ENCODE data around the gene IFT122. TPM values are rescaled to one million over a fixed set of nuclear protein-coding genes. Genes with fewer than 3 reads are reported as not detected.

Gene IFT122
- total and polyA plus RNA-seq, 10 donors: 5.2 to 31.3 (median 18.1) TPM

GRCh38 chr3:129402616-129403015, 37.4 kb upstream of the IFT122 start:
- no peak for TF ChIP-seq CTCF (IDR thresholded peaks at IDR 0.05 in 8 of 11, conservative IDR thresholded peaks at IDR 0.05 in 3 of 11)
- no peak for TF ChIP-seq POLR2A (IDR thresholded peaks at IDR 0.05)
- TF ChIP-seq POLR2AphosphoS5 (IDR thresholded peaks at IDR 0.05): no peak
- Histone ChIP-seq H3K36me3 (no peaks in the 10 kb centered on the region), H3K4me3 (no peak overlapping the region), H3K27me3 (replicated peaks in 1 of 7) (no peaks in the 10 kb centered on the region), H3K4me1 (peaks cover 11 to 24% (median 19%) of the 10 kb centered on the region in 6 donors), H3K27ac (no peak overlapping the region), H3K9me3 (no peaks in the 10 kb centered on the region)
- DNase-seq: no peak
- WGBS, 5 donors: 93 to 97% (median 94%) methylated on average over 4 of the region's 4 CpGs
- intact Hi-C loops (cut with DNase I; ENCODE audit: low total_unique reads): no loop called here

GRCh38 chr3:129403450-129403849, 36.6 kb upstream of the IFT122 start:
- Histone ChIP-seq H3K4me3 (no peak overlapping the region), H3K27me3 (replicated peaks in 1 of 7) (no peaks in the 10 kb centered on the region), H3K9me3 (no peaks in the 10 kb centered on the region), H3K36me3 (no peaks in the 10 kb centered on the region), H3K4me1 (peaks cover 2 to 15% (median 10%) of the 10 kb centered on the region in 6 donors), H3K27ac (no peak overlapping the region)
- no peak for TF ChIP-seq POLR2AphosphoS5 (IDR thresholded peaks at IDR 0.05)
- no peak for TF ChIP-seq CTCF (IDR thresholded peaks at IDR 0.05 in 8 of 11, conservative IDR thresholded peaks at IDR 0.05 in 3 of 11)
- TF ChIP-seq POLR2A (IDR thresholded peaks at IDR 0.05): no peak
- WGBS, 5 donors: 85 to 95% (median 87%) methylated on average over 2 to 7 of the region's 7 CpGs
- no peak for DNase-seq
- intact Hi-C loops (cut with DNase I; ENCODE audit: low total_unique reads): no loop called here

- WGBS, 5 donors: 81 to 91% (median 88%) methylated on average over 8 of the region's 8 CpGs
- no peak for TF ChIP-seq POLR2A (IDR thresholded peaks at IDR 0.05)
- TF ChIP-seq CTCF (IDR thresholded peaks at IDR 0.05 in 8 of 11, conservative IDR thresholded peaks at IDR 0.05 in 3 of 11): no peak
- no peak for TF ChIP-seq POLR2AphosphoS5 (IDR thresholded peaks at IDR 0.05)
- no peaks in the 10 kb centered on the region for H3K36me3 ChIP-seq
- peaks cover 0 to 11% (median 7%) of the 10 kb centered on the region in 6 donors for H3K4me1 ChIP-seq
- H3K4me3 ChIP-seq: no peak overlapping the region
- intact Hi-C loops (cut with DNase I; ENCODE audit: low total_unique reads): no loop called here
- no peaks in the 10 kb centered on the region for H3K27me3 ChIP-seq (replicated peaks in 1 of 7)
- DNase-seq: no peak
- no peak overlapping the region for H3K27ac ChIP-seq
- no peaks in the 10 kb centered on the region for H3K9me3 ChIP-seq
Observed at GRCh38 chr3:129404130-129404529, 35.9 kb upstream of the IFT122 start.

- intact Hi-C loops (cut with DNase I; ENCODE audit: low total_unique reads): no loop called here
- DNase-seq: no peak
- no peaks in the 10 kb centered on the region for H3K36me3 ChIP-seq
- H3K4me3 ChIP-seq: no peak overlapping the region
- no peaks in the 10 kb centered on the region for H3K27me3 ChIP-seq (replicated peaks in 1 of 7)
- H3K4me1 ChIP-seq: peaks cover 0 to 11% (median 7%) of the 10 kb centered on the region in 6 donors
- no peak overlapping the region for H3K27ac ChIP-seq
- WGBS, 5 donors: 66 to 86% (median 76%) methylated on average over 5 of the region's 5 CpGs
- no peaks in the 10 kb centered on the region for H3K9me3 ChIP-seq
- no peak for TF ChIP-seq POLR2AphosphoS5 (IDR thresholded peaks at IDR 0.05)
- TF ChIP-seq POLR2A (IDR thresholded peaks at IDR 0.05): no peak
- no peak for TF ChIP-seq CTCF (IDR thresholded peaks at IDR 0.05 in 8 of 11, conservative IDR thresholded peaks at IDR 0.05 in 3 of 11)
Observed at GRCh38 chr3:129404610-129405009, 35.4 kb upstream of the IFT122 start.

All from spleen (tissue), 11 donors.